GM12878 (cell line): ENCODE measurements around the gene TTC16. TPM values are rescaled to one million over a fixed set of nuclear protein-coding genes. Genes with fewer than 3 reads are reported as not detected.
A peak's percentile ranks its signal among the peaks of the same experiment; 100 is the strongest.

Source experiments
- ATAC-seq: fragments of 200-7000 bp; cut with Tn5 transposase; 3 replicates; pipeline ENCODE4 v1.9.1; 2020; ENCODE audit warnings: mild to moderate bottlenecking, moderate library complexity
- BruUV-seq: library from RNA; stranded (reverse); fragments of 400-500 nt; replicated peaks from 2 replicates; lab custom pipeline; 2021; lab: Mats Ljungman, UMichigan
- CTCF ChIA-PET: fragments of 300-600 bp; sonication (Branson Sonifier 250); formaldehyde crosslinking; extraction: SDS; loops from one replicate; lab custom pipeline; 2021; ENCODE audit warnings: inconsistent platforms; lab: Yijun Ruan, JAX
- POLR2A ChIA-PET: fragments of 350-600 bp; formaldehyde crosslinking; extraction: SDS; loops from one replicate; lab custom pipeline; 2021; ENCODE audit warnings: inconsistent platforms; lab: Charles Lee
- RAD21 ChIA-PET: fragments of 300-600 bp; sonication (Branson Sonifier 250); formaldehyde crosslinking; loops from one replicate; lab custom pipeline; 2023; ENCODE audit warnings: antibody characterized with exemption; ENCODE audit not compliant: unreplicated experiment; lab: Charles Lee
- SMC1A ChIA-PET: fragments of 300-600 bp; sonication (Branson Sonifier 250); formaldehyde crosslinking; loops from one replicate; lab custom pipeline; 2023; ENCODE audit not compliant: unreplicated experiment, uncharacterized antibody; lab: Charles Lee
- DNase-seq: peaks from one replicate; pipeline ENCODE4 v3.0.0-alpha.2; 2011; ENCODE audit warnings: low read depth, low spot score
- FAIRE-seq: peaks from 3 replicates; lab custom pipeline; 2011; peaks lifted over from hg19 to GRCh38; lab: Jason Lieb, UNC
- H2AFZ ChIP-seq: 2 replicates; pipeline ENCODE4 v1.6.0; 2011; ENCODE audit warnings: low read depth, low read length, control low read depth; ENCODE audit not compliant: control insufficient read depth
- H3K27ac ChIP-seq: 2 replicates; pipeline ENCODE4 v1.5.1; 2011; ENCODE audit warnings: control low read depth; ENCODE audit not compliant: control insufficient read depth, insufficient read depth
- H3K27me3 ChIP-seq, 2 experiments: replicated peaks in 1 of 2; 2 replicates each; pipeline versions ENCODE4 v1.6.0 to v1.6.1; 2011; ENCODE audit warnings: low read length in 1 of 2; ENCODE audit not compliant: control insufficient read depth in 2 of 2, insufficient read depth in 2 of 2
- H3K36me3 ChIP-seq, 2 experiments: 2 replicates each; pipeline ENCODE4 v1.5.1; 2011; ENCODE audit warnings: low read length in 1 of 2; ENCODE audit not compliant: control insufficient read depth in 2 of 2, insufficient read depth in 2 of 2
- H3K4me1 ChIP-seq: 2 replicates; pipeline ENCODE4 v1.6.1; 2011; ENCODE audit warnings: mild to moderate bottlenecking, low read length, moderate library complexity, mixed read lengths; ENCODE audit not compliant: control insufficient read depth, insufficient read depth
- H3K4me2 ChIP-seq: 2 replicates; pipeline ENCODE4 v1.6.0; 2011; ENCODE audit warnings: control low read depth; ENCODE audit not compliant: control insufficient read depth, insufficient read depth
- H3K4me3 ChIP-seq: fragments of 200-600 bp; sonication (generic); 2 replicates; pipeline ENCODE4 v1.5.1; 2016
- H3K79me2 ChIP-seq: 2 replicates; pipeline ENCODE4 v1.6.0; 2011; ENCODE audit warnings: low read length; ENCODE audit not compliant: control insufficient read depth, insufficient read depth
- H3K9ac ChIP-seq: 2 replicates; pipeline ENCODE4 v1.8.0; 2011; ENCODE audit warnings: low read length, control low read depth, mixed read lengths; ENCODE audit not compliant: control insufficient read depth, insufficient read depth
- H3K9me3 ChIP-seq: replicated peaks from 3 replicates; pipeline ENCODE4 v1.5.1; 2011; ENCODE audit warnings: mild to moderate bottlenecking, low read length; ENCODE audit not compliant: control insufficient read depth, insufficient read depth
- H4K20me1 ChIP-seq: 2 replicates; pipeline ENCODE4 v1.6.0; 2011; ENCODE audit not compliant: control insufficient read depth, insufficient read depth
- BMI1 ChIP-seq: fragments of 450-650 bp; IDR thresholded peaks from 2 replicates; pipeline ENCODE4 v1.6.1; 2016; ENCODE audit warnings: mild to moderate bottlenecking, moderate library complexity, borderline replicate concordance
- CREM ChIP-seq: IDR thresholded peaks from 2 replicates; pipeline ENCODE4 v1.6.1; 2014; ENCODE audit warnings: antibody characterized with exemption, low read depth
- EGR1 ChIP-seq, 2 experiments: IDR thresholded peaks; 1 replicate in 1 of 2; 2 replicates in 1 of 2; pipeline ENCODE4 v1.6.1; 2011 to 2012; ENCODE audit warnings: low read depth in 2 of 2, low read length in 2 of 2, borderline replicate concordance in 1 of 2, mild to moderate bottlenecking in 1 of 2, moderate library complexity in 1 of 2
- EP300 ChIP-seq, 2 experiments: fragments of 150-350 bp in 1 of 2; IDR thresholded peaks; 2 replicates each; pipeline ENCODE4 v1.6.1; 2011 to 2012; ENCODE audit warnings: low read depth in 2 of 2, low read length in 2 of 2, borderline replicate concordance in 1 of 2, improper control_type of control experiment in 1 of 2, inconsistent platforms in 1 of 2; ENCODE audit not compliant: control insufficient read depth in 1 of 2
- GABPA ChIP-seq: IDR thresholded peaks from 2 replicates; pipeline ENCODE4 v1.6.1; 2014; ENCODE audit warnings: antibody characterized with exemption, low read depth, mild to moderate bottlenecking, inconsistent platforms
- KAT2A ChIP-seq: conservative IDR thresholded peaks from 2 replicates; pipeline ENCODE4 v1.6.1; 2011; ENCODE audit warnings: low read depth, low read length; ENCODE audit not compliant: control insufficient read depth
- MTA3 ChIP-seq: IDR thresholded peaks from 2 replicates; pipeline ENCODE4 v1.6.1; 2012; ENCODE audit warnings: low read length, inconsistent platforms, borderline replicate concordance
- POLR2A ChIP-seq: IDR thresholded peaks from 2 replicates; pipeline ENCODE4 v1.6.1; 2011; ENCODE audit warnings: low read depth, mild to moderate bottlenecking, low read length
- SP1 ChIP-seq: IDR thresholded peaks from one replicate; pipeline ENCODE4 v1.6.1; 2011; ENCODE audit warnings: low read depth, low read length
- SREBF2 ChIP-seq: IDR thresholded peaks from 2 replicates; pipeline ENCODE4 v1.6.1; 2012; ENCODE audit warnings: mild to moderate bottlenecking, low read length
- SRF ChIP-seq, 2 experiments: IDR thresholded peaks; 2 replicates each; pipeline ENCODE4 v1.6.1; 2011; ENCODE audit warnings: low read depth in 2 of 2, low read length in 2 of 2, mild to moderate bottlenecking in 1 of 2, moderate library complexity in 1 of 2
- TAF1 ChIP-seq: IDR thresholded peaks from 2 replicates; pipeline ENCODE4 v1.6.1; 2011; ENCODE audit warnings: mild to moderate bottlenecking, low read depth, low read length, borderline replicate concordance
- TCF3 ChIP-seq: IDR thresholded peaks from 2 replicates; pipeline ENCODE4 v1.6.1; 2012; ENCODE audit warnings: low read depth, mild to moderate bottlenecking, low read length, borderline replicate concordance; ENCODE audit not compliant: insufficient read depth
- WGBS: methylation state at CpG from one replicate; pipeline ENCODE4 v1.1.6; 2016; ENCODE audit warnings: low lambda C conversion rate; ENCODE audit not compliant: insufficient replicate concordance, insufficient coverage; ENCODE audit errors: missing lambda C conversion rate; 5-methylcytosine and 5-hydroxymethylcytosine counted together
- in situ Hi-C: fragments of 300-500 bp; cut with MboI; formaldehyde crosslinking; loops from 9 replicates; pipeline ENCODE4 v1.14.3; 2018; ENCODE audit warnings: mixed read lengths
- intact Hi-C: fragments of 100-400 bp; cut with micrococcal nuclease; formaldehyde crosslinking; loops from one replicate; pipeline ENCODE4 v1.14.2; 2022; ENCODE audit not compliant: unreplicated experiment
- polyA plus RNA-seq, 11 experiments: library from polyadenylated mRNA; depleted of rRNA in 4 of 11; unstranded in 6 of 11; stranded (reverse) in 5 of 11; fragments of >200 nt; fragmentation: Nextera tagmentation in 4 of 11; fragmentation: Illumina TruSeq in 1 of 11; extraction: Ambion mirVana in 4 of 11; extraction: Trizol in 1 of 11; gene quantifications; 1 replicate in 1 of 11; 2 replicates in 10 of 11; pipeline versions ENCODE4 v1.2.1 to v1.2.3, GENCODE V29; 2011 to 2016; ENCODE audit warnings: inconsistent platforms in 2 of 11, missing spikeins in 2 of 11, low read depth in 1 of 11
- total RNA-seq, 4 experiments: library from RNA; depleted of rRNA in 3 of 4; stranded (reverse); fragments of >200 nt in 3 of 4; fragmentation: Illumina TruSeq in 1 of 4; extraction: Trizol in 1 of 4; gene quantifications; 2 replicates each; pipeline versions ENCODE4 v1.2.1 to v1.2.3, GENCODE V29; 2013 to 2021
- TF ChIP-seq, protein P1 (sequence below): fragments of 450-650 bp; IDR thresholded peaks from 2 replicates; pipeline ENCODE4 v1.6.1; 2014; ENCODE audit warnings: mild to moderate bottlenecking
- TF ChIP-seq, protein P2 (sequence below): fragments of 450-650 bp; IDR thresholded peaks from 2 replicates; pipeline ENCODE4 v1.6.1; 2016; ENCODE audit warnings: mild to moderate bottlenecking
- TF ChIP-seq, protein P3 (sequence below): fragments of 450-650 bp; IDR thresholded peaks from 2 replicates; pipeline ENCODE4 v1.6.1; 2017; ENCODE audit warnings: low read depth, mild to moderate bottlenecking, moderate library complexity

The TTC16 gene
- total and polyA plus RNA-seq, 10 of the 15 experiments (the other 5 are each of a cell fraction or from before 2014, with no cell fraction given): 0.03 TPM; not detected in 9

DNA sequence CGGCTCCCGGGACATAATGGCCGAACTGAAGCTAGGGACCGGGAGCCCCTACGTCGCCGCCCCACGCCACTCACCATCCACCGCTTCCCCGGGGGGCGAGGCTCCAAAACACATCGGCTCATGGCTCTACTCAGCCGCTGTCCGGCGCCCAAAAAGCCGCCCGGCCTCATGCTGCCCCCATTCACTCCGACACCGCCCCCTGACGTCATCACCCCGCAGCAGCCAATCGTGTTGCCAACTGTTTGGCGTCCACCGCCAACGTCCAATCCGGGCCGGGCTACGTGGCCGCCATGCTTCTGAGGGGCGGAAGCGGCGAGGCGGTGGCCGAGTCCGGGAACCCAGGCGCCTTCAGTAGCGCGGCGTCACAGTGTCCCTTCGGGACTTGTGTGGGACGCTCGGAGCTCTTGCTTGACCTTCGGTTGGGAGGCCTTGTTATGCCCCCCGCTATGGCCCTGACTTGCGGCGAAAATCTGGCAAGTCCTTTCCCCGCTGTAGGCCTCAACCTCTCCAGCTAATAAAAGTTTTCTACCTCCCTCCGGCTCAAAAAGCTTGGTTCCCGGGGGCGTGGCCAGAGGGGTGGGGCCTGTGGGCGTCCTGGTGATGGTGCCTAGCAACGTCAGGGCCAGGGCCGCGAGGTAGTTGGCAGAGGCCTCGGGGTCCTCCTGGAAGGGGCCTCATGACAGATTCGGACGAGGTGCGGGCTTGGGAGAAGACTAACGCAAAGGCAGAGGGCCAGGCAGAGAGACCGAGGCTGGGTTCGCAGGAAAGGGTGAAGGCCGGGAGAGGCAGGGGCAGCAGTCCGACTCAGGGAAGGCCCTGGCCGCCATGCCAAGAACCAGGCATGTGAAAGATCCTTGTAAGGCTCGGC lies at the start of gene TTC16, which contains the start of gene PTRH1 (continued):
- TF ChIP-seq, protein P1, sequence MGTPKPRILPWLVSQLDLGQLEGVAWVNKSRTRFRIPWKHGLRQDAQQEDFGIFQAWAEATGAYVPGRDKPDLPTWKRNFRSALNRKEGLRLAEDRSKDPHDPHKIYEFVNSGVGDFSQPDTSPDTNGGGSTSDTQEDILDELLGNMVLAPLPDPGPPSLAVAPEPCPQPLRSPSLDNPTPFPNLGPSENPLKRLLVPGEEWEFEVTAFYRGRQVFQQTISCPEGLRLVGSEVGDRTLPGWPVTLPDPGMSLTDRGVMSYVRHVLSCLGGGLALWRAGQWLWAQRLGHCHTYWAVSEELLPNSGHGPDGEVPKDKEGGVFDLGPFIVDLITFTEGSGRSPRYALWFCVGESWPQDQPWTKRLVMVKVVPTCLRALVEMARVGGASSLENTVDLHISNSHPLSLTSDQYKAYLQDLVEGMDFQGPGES: peak; percentile 77; the same call in 1 of the 2 replicates
- TF ChIP-seq SREBF2 (no peak), CREM (peak; percentile 96), KAT2A (no peak), MTA3 (no peak), BMI1 (peak; percentile 49; the same call in 1 of the 2 replicates), GABPA (peak; percentile 54; the same call in 1 of the 2 replicates)

DNA sequence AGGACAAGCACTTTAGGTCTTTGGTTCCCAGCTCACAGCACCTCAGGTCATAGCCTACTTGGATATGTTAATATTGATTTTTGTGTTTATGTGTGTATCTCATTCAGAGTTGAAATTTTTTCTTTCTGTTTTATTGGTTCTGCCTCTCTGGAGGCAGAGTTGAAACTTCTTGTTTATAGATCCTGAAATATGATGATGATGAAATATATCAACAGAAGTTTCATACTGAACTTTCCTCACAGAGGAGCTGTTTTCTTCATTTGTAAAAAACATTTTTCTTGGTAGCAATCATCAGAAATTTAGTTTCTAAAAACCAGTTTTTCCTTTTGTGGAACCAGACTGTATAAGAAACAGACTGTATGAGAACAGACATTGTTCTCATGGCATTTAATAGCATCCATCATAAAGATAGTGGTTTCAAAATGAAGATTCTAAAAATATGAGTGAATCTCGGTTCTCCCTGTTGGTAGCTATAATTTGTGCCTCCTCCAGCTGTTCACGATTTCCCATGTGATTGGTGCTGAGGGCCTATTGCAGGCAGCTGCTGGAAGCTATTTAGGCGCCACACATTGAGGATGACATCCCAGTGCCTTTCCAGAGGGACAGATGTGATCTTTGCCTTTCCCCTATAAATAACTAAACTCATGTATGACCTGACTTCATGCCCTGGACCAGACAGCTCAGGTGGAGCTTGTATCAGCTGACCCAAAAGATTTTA lies 48.6 kb upstream of the TTC16 start:
- FAIRE-seq: no peak
- TF ChIP-seq CREM: no peak
- no peak for TF ChIP-seq EGR1 (IDR thresholded peaks at IDR 0.05; ENCODE audit: borderline replicate concordance in 1 of 2, low read depth in 2 of 2, low read length in 2 of 2)
- no peak for TF ChIP-seq POLR2A
- TF ChIP-seq TCF3: no peak
- TF ChIP-seq TAF1: no peak
- TF ChIP-seq, protein P2, sequence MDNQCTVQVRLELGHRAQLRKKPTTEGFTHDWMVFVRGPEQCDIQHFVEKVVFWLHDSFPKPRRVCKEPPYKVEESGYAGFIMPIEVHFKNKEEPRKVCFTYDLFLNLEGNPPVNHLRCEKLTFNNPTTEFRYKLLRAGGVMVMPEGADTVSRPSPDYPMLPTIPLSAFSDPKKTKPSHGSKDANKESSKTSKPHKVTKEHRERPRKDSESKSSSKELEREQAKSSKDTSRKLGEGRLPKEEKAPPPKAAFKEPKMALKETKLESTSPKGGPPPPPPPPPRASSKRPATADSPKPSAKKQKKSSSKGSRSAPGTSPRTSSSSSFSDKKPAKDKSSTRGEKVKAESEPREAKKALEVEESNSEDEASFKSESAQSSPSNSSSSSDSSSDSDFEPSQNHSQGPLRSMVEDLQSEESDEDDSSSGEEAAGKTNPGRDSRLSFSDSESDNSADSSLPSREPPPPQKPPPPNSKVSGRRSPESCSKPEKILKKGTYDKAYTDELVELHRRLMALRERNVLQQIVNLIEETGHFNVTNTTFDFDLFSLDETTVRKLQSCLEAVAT: no peak
- no peak for TF ChIP-seq EP300 (IDR thresholded peaks at IDR 0.05; ENCODE audit: borderline replicate concordance in 1 of 2, control insufficient read depth in 1 of 2, low read depth in 2 of 2, low read length in 2 of 2)
- no peak for TF ChIP-seq SP1
- TF ChIP-seq, protein P3, sequence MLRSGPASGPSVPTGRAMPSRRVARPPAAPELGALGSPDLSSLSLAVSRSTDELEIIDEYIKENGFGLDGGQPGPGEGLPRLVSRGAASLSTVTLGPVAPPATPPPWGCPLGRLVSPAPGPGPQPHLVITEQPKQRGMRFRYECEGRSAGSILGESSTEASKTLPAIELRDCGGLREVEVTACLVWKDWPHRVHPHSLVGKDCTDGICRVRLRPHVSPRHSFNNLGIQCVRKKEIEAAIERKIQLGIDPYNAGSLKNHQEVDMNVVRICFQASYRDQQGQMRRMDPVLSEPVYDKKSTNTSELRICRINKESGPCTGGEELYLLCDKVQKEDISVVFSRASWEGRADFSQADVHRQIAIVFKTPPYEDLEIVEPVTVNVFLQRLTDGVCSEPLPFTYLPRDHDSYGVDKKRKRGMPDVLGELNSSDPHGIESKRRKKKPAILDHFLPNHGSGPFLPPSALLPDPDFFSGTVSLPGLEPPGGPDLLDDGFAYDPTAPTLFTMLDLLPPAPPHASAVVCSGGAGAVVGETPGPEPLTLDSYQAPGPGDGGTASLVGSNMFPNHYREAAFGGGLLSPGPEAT: no peak
- TF ChIP-seq SRF (IDR thresholded peaks at IDR 0.05; ENCODE audit: low read depth in 2 of 2, low read length in 2 of 2): no peak

More for the DNA sequence above, 48.6 kb upstream of the TTC16 start:
- ATAC-seq (no peak), DNase-seq (no peak)
- H3K9me3 ChIP-seq: no peaks in the 10 kb centered on the region
- POLR2A ChIA-PET: no interaction called here
- H3K9ac ChIP-seq: no peak overlapping the region
- in situ Hi-C loops: no loop called here
- H3K27ac ChIP-seq: no peak overlapping the region
- CTCF ChIA-PET: interaction anchor here (1.2 to 2.2 kb wide), 2 partner anchors 9 to 14 kb away, joined by 3 to 6 read pairs; no protein-coding TSS in a partner anchor
- no peak overlapping the region for H3K4me2 ChIP-seq
- SMC1A ChIA-PET: interaction anchor here (1.4 kb wide), 1 partner anchor 15 kb away, joined by 5 read pairs; no protein-coding TSS in a partner anchor
- no peaks in the 10 kb centered on the region for H3K79me2 ChIP-seq
- H3K4me1 ChIP-seq: no peaks in the 10 kb centered on the region
- H4K20me1 ChIP-seq: no peaks in the 10 kb centered on the region
- H3K27me3 ChIP-seq: peaks cover 2 to 8% of the 10 kb centered on the region in 2 experiments; a peak in 3 of 4 replicates
- H3K36me3 ChIP-seq: no peaks in the 10 kb centered on the region
- WGBS: 14% methylated on average over 3 of the region's 3 CpGs
- intact Hi-C loops: no loop called here
- no TSS peak for BruUV-seq
- RAD21 ChIA-PET: interaction anchor here (0.7 kb wide), 1 partner anchor 67 kb away, joined by 3 read pairs; the partner anchor contains the start of gene TOR2A
- H2AFZ ChIP-seq: no peak overlapping the region
- H3K4me3 ChIP-seq: no peak overlapping the region
